ENCODE measurements around the gene HNRNPH1.

The HNRNPH1 gene

DNA sequence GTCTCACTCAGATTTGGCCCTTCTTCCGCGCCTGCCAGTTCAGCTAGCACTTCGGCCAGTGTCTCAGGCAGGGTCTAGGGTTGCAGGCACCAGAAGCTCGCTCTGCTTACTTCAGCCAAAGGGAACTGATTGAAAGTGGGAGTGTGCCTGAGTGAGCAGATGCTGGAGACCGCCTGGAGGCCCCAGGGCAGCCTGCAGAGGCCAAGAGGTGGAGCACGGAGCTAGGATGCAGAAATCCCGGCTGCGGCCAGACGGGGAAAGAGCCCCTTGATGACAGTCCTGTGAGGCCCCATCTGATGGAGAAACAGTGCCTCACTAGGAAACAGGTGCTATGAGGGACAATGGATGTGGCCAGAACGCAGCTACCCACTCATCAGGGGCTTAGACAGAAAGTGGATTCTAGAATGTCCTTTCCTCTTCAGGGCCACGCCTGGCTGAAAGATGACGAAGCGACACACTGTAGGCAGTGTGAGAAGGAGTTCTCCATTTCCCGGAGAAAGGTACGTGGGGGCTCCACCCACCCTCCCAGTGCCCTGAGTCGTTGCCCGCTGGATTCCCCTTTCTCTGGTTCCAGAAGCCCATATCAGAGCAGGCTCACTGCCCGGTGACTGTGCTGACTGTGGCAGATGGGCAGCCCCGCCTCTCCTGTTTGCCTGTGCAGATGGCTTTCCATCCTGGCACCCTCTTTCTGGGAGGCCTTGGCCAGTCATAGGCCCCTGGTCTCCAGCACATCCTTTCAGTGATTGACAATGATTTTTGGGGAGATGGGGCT is 16.1 kb downstream of the HNRNPH1 start:
- TF ChIP-seq, protein P1, sequence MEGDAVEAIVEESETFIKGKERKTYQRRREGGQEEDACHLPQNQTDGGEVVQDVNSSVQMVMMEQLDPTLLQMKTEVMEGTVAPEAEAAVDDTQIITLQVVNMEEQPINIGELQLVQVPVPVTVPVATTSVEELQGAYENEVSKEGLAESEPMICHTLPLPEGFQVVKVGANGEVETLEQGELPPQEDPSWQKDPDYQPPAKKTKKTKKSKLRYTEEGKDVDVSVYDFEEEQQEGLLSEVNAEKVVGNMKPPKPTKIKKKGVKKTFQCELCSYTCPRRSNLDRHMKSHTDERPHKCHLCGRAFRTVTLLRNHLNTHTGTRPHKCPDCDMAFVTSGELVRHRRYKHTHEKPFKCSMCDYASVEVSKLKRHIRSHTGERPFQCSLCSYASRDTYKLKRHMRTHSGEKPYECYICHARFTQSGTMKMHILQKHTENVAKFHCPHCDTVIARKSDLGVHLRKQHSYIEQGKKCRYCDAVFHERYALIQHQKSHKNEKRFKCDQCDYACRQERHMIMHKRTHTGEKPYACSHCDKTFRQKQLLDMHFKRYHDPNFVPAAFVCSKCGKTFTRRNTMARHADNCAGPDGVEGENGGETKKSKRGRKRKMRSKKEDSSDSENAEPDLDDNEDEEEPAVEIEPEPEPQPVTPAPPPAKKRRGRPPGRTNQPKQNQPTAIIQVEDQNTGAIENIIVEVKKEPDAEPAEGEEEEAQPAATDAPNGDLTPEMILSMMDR (IDR thresholded peaks at IDR 0.05; ENCODE audit: insufficient read depth, missing control alignments): no peak
- DNase-seq (ENCODE audit: insufficient read length, low spot score): no peak
- FAIRE-seq: no peak

DNA sequence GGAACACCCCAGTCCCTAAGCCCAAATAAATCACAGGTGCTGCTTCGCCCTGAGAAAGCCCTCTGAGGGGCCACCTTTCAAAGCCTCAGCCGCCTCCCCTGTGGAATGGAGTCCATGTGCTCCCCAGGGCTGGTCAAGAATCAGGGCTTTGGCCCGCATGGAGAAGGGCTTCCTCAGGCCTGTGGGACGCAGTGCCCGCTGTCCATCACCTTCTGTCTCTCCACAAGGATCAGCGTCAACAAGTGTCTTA is 16.6 kb downstream of the HNRNPH1 start:
- FAIRE-seq (no peak), DNase-seq (ENCODE audit: insufficient read length, low spot score) (no peak)
- TF ChIP-seq, protein P1 (IDR thresholded peaks at IDR 0.05; ENCODE audit: insufficient read depth, missing control alignments): no peak

DNA sequence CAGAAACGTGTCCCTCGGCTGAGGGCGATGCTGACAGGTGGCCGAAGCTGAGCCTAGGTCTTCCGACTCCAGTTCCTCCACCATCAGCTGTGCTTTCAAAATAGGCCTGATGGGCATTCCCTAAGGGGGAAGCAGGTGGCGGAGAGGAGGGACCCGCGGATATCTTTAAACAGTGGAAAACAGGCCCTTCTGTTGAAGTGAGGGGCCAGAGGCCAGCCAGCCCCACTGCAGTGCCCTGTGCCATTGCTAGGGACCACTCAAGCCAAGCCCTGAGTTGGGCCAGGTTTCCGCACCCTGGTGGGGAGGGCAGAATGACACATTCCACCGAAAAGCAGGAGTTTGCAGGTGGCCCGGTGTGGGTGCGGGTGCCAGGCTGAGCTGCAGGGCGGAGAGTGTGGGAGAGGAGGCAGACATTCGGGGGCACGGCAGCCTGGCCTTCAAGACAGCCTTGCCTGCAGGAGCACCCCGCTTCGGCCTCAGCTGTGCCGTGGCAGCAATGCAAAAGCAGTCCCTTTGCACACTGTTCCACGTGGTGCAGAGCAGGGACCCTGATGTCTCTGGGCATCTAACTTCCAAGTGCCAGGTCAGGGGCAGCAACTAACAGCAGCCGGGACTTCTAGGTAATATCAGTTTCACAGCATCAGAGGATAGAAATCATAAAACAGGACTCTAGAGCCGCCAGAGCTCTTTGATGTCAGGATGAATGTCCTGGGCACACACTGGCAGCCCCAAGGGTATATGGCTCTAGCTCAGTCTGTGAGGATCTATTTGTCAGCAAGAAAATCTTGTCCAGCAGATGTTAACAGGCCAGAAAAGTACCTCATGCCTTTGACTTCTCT is 17.2 kb downstream of the HNRNPH1 start:
- TF ChIP-seq, protein P1 (IDR thresholded peaks at IDR 0.05; ENCODE audit: insufficient read depth, missing control alignments): no peak
- FAIRE-seq (no peak), DNase-seq (ENCODE audit: insufficient read length, low spot score) (no peak)

DNA sequence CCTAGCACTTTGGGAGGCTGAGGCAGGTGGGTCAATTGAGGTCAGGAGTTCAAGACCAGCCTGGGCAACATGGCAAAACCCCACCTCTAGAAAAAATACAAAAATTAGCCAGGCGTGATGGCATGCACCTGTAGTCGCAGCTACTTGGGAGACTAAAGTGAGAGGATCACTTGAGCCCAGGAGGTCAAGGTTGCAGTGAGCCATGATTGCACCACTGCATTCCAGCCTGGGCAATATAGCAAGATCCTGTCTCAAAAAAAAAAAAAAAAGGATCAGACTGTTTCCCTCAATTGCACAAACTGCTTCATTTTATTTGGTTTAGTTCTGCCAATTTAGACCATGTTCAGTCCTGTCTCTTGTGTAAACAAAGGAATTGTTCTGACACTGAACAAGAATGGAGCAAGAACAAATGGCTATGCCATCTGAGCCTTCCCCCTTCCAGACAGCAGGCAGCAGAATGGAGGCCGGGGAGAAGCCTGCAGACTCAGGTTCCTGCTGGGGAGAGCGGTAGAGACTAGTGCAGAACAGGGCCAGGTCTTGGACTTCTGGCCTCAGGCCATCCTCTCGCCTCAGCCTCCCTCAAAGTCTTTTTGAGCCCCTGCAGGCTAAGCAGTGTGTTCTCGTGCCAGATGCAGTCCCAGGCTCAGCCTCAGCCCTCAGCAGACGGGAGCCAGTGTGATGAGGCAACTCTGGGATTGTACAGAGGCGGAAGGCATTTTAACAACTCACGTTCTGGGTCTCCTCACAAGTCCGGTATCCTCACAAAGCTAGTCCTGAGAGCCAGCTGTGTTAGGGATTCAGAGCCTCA is 18.2 kb downstream of the HNRNPH1 start:
- DNase-seq (ENCODE audit: insufficient read length, low spot score): no peak
- TF ChIP-seq, protein P1 (IDR thresholded peaks at IDR 0.05; ENCODE audit: insufficient read depth, missing control alignments): no peak
- FAIRE-seq: no peak

DNA sequence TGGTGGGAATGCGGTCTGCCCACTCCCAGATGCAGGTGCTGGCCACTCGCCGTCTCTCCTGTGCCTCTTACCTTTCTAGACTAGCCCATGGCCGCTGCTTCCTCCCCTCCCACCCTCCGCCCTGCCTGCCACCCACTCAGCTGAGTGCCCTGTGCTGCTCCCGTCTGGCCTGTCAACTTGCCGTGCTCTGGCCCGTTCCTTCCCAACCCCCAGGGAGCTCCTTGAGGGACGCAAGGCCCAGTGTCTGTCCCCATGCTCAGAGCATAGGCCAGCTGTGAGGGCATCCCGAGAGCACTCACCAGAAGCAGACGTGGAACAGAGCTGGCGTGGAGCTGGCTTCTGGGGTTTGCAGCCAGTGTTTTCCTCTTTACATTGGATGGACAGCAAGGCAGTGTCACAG is 20.2 kb downstream of the HNRNPH1 start:
- no peak for FAIRE-seq
- no peak for DNase-seq (ENCODE audit: insufficient read length, low spot score)
- TF ChIP-seq, protein P1 (IDR thresholded peaks at IDR 0.05; ENCODE audit: insufficient read depth, missing control alignments): no peak

DNA sequence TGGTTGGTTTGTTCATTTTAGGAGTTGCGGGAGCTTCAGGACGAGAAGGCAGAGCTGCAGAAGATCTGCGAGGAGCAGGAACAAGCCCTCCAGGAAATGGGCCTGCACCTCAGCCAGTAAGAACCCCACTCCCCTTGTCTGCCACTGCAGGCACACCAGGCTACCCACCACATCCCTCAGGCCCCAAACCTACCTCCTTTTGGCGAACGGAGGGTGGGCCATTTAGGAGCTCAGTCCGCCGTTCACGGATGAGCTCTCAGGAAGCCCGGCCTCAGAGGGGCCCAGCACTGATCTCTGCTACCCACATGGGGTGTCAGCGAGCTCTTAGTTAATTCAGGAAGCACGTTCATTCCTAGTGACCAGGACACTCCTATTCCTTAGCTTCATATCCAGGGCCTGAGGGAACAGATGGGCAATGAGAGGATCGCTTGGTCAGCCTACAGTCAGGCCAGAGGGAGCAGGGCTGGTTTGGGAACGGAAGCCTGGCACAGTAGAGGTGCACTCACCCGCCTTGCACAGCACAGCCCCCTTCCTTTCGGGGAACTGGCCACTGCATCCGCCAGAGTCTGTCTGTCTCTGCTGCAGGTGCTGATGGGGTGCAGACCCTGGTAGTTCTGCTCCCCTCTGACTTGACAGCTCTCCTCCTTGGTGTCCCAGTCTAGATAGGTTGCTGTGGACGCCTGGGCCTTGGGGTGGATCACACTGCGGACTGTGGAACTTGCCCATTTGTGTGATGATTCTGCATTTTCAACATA is 21.4 kb downstream of the HNRNPH1 start:
- DNase-seq (ENCODE audit: insufficient read length, low spot score) (no peak), FAIRE-seq (no peak)
- TF ChIP-seq, protein P1 (IDR thresholded peaks at IDR 0.05; ENCODE audit: insufficient read depth, missing control alignments): no peak
